ENCODE data around the gene CAMTA1. TPM values are rescaled to one million over a fixed set of nuclear protein-coding genes. Genes with fewer than 3 reads are reported as not detected.
A peak's percentile ranks its signal among the peaks of the same experiment; 100 is the strongest.

Gene CAMTA1
- total RNA-seq, 2 donors from 2014 or later, result 100 to 102 TPM

- Histone ChIP-seq H3K27me3 (replicated peaks; ENCODE audit: insufficient read depth) (no peaks in the 10 kb centered on the region), H3K36me3 (no peaks in the 10 kb centered on the region), H3K4me1 (replicated peaks) (no peaks in the 10 kb centered on the region), H3K27ac (no peak overlapping the region), H3K9me3 (no peaks in the 10 kb centered on the region), H3K4me3 (no peak overlapping the region)
- no peak for TF ChIP-seq POLR2A (IDR thresholded peaks at IDR 0.05)
- no peak for TF ChIP-seq CTCF (IDR thresholded peaks at IDR 0.05)
- no peak for TF ChIP-seq POLR2AphosphoS5 (IDR thresholded peaks at IDR 0.05)
- WGBS, result 68% methylated on average over 4 of the region's 5 CpGs
- DNase-seq (ENCODE audit: low spot score), result no peak
- intact Hi-C loops (cut with DNase I), result no loop called here
Observed at GRCh38 chr1:7450838-7451237, 665.6 kb downstream of the CAMTA1 start.

GRCh38 chr1:7453038-7453437 lies 667.8 kb downstream of the CAMTA1 start:
- H3K36me3 ChIP-seq, result no peaks in the 10 kb centered on the region
- WGBS, result 65% methylated on average over 6 of the region's 6 CpGs
- no peak for DNase-seq (ENCODE audit: low spot score)
- H3K27me3 ChIP-seq (replicated peaks; ENCODE audit: insufficient read depth), result no peaks in the 10 kb centered on the region
- intact Hi-C loops (cut with DNase I), result no loop called here
- H3K4me3 ChIP-seq, result no peak overlapping the region
- TF ChIP-seq CTCF (IDR thresholded peaks at IDR 0.05) (no peak), POLR2A (IDR thresholded peaks at IDR 0.05) (no peak), POLR2AphosphoS5 (IDR thresholded peaks at IDR 0.05) (no peak)
- H3K9me3 ChIP-seq, result no peaks in the 10 kb centered on the region
- H3K27ac ChIP-seq, result no peak overlapping the region
- no peaks in the 10 kb centered on the region for H3K4me1 ChIP-seq (replicated peaks)

GRCh38 chr1:7454052-7454815 lies 669.0 kb downstream of the CAMTA1 start:
- Histone ChIP-seq H3K4me1 (replicated peaks) (no peaks in the 10 kb centered on the region), H3K27me3 (replicated peaks; ENCODE audit: insufficient read depth) (no peaks in the 10 kb centered on the region), H3K4me3 (no peak overlapping the region), H3K9me3 (no peaks in the 10 kb centered on the region), H3K36me3 (no peaks in the 10 kb centered on the region), H3K27ac (no peak overlapping the region)
- no peak for DNase-seq (ENCODE audit: low spot score)
- 85% methylated on average over 19 of the region's 19 CpGs for WGBS
- TF ChIP-seq CTCF (IDR thresholded peaks at IDR 0.05), result no peak
- intact Hi-C loops (cut with DNase I), result no loop called here

- peak; percentile 7 for DNase-seq (ENCODE audit: low spot score)
- TF ChIP-seq POLR2A (IDR thresholded peaks at IDR 0.05) (no peak), POLR2AphosphoS5 (IDR thresholded peaks at IDR 0.05) (no peak), CTCF (IDR thresholded peaks at IDR 0.05) (no peak)
- no peak overlapping the region for H3K27ac ChIP-seq
- intact Hi-C loops (cut with DNase I), result no loop called here
- no peaks in the 10 kb centered on the region for H3K36me3 ChIP-seq
- H3K9me3 ChIP-seq, result no peaks in the 10 kb centered on the region
- no peaks in the 10 kb centered on the region for H3K27me3 ChIP-seq (replicated peaks; ENCODE audit: insufficient read depth)
- H3K4me1 ChIP-seq (replicated peaks), result no peaks in the 10 kb centered on the region
- no peak overlapping the region for H3K4me3 ChIP-seq
- 22% methylated on average over 30 of the region's 30 CpGs for WGBS
Observed at GRCh38 chr1:7454895-7455784, 669.9 kb downstream of the CAMTA1 start.

All from prostate gland (tissue), 2 donors.